Left renal cortex interstitium (tissue), 4 donors: ENCODE measurements around the gene TPST1. TPM values are rescaled to one million over a fixed set of nuclear protein-coding genes. Genes with fewer than 3 reads are reported as not detected.
"Not testable (repeated sequence)": the region's sequence is repeated elsewhere in the genome, so short reads cannot be mapped to it uniquely, and the experiment has no call there.

Source experiments
- DNase-seq, 4 donors: peaks; one replicate each; pipeline ENCODE4 v3.0.0-alpha.2; 2013; ENCODE audit warnings: low read depth in 4 of 4, low spot score in 2 of 4, missing footprints in 1 of 4
- polyA plus RNA-seq, 4 donors: library from polyadenylated mRNA; unstranded; fragments of 120-200 nt; gene quantifications; one replicate each; pipeline ENCODE4 v1.2.1, GENCODE V29; 2013; ENCODE audit not compliant: insufficient read length in 4 of 4

The TPST1 gene
- polyA plus RNA-seq, 4 donors, result 40.3 to 53.2 (median 46.0) TPM

DNA sequence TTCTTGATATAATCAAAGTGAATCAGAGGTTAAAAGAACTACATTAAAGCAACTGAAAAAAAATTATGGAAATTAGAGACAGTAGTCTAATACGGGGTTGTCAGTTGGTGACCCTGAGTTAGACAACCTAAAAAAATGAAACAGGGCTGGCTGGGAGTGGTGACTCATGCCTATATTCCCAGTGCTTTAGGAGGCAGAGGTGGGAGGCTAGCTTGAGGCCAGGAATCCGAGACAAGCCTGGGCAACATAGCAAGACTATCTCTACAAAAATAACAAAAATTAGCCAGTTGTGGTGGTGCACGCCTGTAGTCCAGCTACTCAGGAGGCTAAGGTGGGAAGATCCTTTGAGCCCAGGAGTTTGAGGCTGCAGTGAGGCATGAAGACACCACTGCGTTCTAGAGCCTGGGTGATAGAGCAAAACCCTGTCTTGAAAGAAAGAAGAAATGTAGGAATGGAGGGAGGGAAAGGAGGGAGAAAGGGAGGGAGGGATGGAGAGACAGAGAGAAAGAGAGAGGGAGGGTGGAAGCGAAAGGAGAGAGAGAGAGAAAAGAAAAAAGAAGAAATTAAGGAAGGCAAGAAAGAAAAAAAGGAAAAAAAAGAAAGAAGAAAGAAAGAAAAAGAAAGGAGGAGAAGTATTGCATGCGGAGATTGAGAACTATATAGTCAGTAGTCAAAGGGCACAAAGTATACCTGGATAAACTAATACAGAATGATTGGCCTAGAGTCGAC is 166.1 kb downstream of the TPST1 start:
- no peak for DNase-seq

DNA sequence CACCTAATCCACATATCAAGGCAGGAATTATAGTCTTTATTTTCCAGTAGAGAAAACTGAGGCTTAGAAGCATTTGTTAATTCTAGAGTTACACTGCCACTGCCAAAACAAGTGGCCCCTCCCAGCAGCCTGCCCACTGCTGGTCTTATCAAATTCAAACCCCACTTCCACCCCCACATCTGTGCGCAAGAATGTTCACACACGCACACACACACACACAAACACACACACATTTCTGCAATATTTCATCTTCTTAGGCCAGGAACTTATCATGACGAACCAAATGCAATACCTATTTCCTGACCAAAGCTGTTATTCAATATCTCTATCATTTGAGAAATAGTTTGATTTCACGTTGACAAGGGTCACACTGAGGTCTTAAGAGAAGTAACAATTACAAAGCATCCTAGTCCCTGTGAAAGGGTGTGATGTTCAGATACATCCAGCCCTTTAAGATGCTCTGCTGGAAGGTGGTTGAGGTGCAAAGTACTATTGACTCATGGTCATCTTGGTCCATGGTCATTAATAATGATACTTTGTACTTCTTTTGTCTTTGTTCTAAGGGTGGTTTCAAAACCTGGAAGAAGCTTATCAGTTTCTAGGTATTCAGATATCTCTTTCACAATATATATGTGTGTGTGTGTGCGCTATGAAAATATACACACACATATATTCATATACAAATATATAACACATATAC is 169.2 kb downstream of the TPST1 start:
- not testable (repeated sequence) for DNase-seq

DNA sequence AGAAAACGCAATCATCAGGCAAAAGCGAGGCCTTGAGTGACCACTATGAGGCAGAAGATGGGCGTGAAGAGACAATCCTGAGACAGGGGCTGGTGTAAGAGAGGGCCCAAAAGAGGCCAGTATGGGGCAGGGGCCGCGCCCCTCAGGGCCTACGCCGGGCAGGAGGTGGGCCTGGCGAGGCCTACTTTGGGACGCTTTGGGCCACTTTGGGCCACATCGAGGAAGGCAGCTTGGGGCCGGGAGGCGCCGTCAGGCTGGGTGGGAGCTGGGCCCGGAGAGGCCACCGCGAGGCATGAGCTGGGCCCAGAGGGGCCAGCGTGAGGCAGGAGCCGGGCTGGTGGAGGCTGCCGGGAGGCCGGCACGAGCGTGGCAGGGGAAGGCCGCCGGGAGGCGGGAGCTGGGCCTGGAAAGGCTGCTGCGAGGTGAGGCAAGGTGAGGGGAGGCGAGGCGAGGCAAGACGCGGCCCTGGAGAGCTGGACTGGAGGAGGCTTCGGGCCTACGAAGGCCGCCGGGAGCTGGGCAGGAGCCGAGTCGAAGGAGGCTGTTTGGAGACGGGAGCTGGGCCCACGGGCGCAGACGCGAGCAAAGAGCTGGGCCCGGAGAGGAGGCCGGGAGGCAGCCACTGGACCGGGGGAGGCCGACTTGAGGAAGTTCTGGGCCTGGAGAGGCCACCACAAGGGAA is 171.3 kb downstream of the TPST1 start:
- no peak for DNase-seq

DNA sequence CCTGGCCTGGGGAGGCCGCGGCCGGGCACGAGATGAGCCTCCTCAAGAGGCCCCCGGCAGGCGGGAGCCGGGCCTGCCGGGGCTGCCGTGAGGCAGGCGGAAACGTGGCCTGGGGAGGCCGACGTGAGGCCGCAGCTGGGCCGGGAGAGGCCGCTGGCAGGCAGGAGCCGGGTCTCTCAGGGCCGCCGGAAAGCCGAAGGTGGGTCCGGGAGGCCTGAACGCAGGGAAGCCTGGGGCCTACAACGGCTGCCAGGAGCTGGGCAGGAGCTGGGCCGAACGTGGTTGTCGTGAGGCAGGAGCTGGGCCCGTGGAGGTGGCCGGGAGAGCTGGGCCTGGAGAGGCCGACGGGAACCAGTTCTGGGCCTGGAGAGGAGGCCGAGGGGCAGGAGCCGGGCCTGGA is 171.9 kb downstream of the TPST1 start:
- no peak for DNase-seq

DNA sequence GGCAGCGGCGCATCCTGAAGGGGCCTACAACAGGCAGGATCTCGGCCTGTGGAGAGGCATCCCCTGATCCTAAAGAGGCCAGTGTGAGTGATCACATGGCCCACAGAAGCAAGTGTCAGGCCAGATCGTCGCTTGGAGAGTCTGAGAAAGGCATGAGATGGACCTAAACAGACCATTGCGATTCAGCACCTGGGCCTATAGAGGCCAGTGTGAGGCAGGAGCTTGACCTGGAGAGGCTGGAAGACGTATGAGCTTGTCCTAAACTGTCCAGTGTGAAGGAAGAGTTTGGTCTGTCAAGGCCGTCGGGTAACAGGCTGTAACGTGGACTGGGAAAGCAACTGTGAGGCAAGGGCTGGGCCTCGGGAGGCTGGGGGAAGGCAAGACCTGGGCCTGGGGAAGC is 172.6 kb downstream of the TPST1 start:
- DNase-seq, result no peak

DNA sequence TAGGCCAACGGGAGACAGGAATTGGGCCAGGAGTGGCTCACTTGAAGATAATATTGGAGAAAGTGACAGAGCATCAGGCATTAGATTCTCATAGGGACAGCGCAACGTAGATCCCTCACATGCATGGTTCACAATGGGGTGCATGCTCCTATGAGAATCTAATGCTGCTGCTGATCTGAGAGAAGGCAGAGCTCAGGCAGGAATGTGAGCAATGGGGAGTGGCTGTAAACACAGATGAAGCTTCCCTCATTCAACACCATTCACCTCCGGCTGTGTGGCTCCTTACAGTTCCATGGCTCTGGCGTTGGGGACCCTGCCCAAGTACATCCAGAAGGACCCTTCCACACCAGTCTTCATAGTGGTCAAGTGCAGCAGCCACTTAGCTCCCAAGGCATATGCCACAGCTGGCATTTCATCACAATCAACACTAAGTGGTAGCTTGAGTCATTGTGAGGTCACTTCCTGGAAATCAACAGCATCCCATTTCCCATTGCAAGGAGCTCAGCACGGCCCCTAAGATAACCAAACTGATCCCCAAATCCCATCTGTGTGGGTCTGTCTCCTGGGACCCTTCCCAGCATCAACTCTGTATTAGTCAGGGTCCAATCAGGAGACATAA is 174.5 kb downstream of the TPST1 start:
- no peak for DNase-seq

DNA sequence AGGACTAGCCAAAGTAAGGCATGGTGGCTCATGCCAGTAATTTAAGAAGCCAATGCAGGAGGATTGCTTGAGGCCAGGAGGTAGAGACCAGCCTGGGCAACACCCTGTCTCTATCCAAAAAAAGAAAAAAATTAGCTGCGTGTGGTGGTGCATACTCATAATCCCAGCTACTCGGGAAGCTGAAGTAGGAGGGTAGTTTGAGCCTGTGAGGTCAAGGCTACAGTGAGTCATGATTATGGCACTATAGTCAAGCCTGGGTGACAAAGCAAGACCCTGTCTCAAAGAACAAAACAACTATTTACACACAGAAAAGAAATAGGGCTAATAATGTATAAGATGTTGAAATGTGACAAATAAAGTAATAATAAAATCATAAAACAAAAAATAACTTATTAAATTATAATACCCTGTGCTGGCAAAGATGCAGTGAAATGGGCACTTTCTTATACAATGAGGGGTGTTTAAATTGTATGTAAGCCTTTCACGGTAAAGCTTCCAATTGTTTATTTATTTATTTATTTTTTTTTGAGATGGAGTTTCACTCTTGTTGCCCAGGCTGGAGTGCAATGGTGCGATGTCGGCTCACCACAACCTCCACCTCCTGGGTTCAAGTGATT is 175.2 kb downstream of the TPST1 start:
- DNase-seq, result no peak

DNA sequence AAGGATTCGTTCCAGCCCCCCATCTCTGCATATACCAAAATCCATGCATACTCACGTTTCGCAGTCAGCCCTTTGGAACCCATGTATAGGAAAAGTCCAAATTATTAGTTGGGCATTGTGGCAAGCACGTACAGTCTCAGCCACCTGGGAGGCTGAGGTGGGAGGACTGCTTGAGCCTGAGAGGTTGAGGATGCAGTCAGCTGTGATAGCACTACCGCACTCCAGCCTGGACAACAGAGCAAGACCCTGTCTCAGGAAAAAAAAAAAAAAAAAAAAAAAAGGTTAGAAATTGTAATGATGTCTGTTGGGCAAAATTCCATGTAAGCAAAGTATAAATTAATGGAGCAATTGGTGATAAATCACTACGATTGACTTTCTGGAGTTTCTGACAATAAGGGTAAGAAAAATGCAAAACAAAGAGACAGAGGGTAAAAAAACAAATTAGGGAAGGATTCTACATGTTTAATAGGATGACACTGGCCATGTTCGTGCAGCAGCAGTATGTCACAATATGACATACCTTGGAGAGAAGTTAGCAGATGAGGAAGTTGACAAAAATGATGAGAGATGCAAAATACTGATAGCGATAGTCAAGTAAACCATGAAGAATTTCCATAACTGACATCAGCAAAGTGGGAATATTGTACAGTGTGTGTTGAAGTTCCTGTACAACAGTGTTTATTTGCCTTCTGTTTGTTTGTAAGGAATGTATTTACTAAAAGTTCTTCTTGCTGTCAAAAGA is 177.2 kb downstream of the TPST1 start:
- DNase-seq, result not testable (repeated sequence)

DNA sequence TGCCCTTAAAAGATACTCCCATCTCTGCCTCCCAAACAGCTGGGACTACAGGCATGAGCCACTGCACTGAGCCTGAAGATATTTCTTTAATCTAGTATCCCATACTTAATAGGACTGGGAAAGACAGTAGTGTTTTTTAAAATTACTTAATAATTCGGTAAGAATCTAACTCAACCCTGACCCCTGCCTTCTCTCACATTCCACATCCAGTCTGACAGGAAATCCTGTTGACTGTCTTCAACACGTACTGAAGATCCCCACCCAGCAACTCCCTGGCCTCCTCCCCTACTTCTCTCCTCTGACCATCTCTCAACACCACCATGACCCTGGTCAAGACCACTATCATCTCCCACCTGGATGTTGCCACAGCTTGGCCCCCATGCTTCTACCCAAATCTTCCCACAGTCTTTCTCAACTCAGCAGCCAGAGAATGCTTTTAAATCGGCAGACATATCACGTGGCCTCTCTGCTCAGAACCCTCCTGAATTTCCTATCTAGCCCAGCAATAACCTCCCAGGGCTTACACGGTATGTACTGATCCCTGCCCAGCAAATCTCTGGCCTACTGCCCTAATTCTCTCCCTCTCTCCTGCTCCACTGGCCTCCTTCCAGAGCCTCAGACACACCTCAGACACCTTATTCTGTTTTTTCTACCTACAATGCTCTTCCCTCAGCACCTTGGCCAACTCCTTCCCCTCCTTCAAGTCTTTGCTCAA is 180.2 kb downstream of the TPST1 start:
- not testable (repeated sequence) for DNase-seq

DNA sequence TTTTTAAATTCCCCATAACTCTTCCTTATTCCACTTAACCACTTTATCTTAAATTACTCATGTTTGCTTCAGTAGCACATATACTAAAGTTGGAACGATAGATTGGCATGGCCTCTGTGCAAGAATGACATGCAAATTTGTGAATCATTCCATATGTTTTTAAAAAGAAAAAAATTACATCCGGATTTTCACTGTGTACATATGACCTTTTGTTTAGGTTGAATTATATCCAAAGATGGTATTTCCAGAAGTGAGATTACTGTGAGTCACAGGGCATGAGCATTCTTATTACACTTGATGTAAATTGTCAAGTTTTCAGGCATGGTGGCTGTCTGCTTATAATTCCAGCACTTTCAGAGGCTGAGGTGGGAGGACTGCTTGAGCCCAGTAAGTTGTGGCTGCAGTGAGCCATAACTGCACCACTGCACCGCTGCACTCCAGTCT is 190.0 kb downstream of the TPST1 start:
- not testable (repeated sequence) for DNase-seq

DNA sequence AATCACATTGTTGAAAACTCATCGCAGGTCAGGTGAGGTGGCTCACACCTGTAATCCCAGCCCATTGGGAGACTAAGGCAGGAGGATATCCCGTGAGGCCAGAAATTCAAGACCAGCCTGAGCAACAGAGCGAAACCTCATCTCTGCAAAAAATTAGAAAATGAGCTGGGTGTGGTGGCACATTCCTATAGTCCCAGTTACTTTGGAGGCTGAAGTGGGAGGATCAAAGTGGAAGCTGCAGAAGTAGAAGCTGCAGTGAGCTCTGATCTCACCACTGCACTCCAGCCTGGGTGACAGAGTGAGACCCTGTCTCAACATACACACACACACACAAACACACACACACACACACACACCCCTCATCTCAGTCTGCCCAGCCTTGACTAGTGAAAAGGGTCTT is 190.9 kb downstream of the TPST1 start:
- DNase-seq, result not testable (repeated sequence)

DNA sequence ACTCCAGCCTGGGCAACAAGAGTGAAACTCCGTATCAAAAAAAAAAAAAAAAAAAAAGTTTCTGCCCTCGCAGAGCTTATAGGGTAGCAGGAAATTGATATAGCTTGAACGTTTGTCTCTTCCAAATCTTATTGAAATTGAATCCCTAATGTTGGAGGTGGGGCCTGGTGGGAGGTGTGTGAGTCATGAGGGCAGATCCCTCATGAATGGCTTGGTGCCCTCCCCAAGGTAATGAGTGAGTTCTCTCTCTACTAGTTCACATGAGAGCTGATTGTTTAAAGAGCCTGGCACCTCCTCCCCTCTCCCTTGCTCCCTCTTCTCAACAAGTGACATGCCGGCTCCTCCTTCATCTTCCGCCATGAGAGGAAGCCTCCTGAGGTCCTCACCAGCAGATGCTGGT is 193.7 kb downstream of the TPST1 start:
- not testable (repeated sequence) for DNase-seq

DNA sequence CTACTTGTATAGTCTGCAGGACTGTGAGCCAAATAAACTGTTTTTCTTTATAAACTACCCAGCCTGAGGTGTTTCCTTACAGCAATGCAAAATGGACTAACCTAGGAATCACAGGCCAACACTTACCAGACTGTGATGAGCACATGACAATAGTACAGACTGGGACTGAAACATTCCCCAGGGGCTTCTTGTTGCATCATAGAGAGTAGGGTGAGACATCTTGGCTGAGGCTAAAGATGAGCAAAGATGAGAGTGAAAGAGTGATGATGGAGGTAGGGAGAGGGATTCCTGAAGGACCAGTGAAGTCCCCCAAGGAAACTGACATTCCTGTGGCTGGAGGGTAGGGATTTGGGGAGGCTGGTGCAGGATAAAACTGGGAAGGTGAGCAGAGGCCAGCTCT is 194.4 kb downstream of the TPST1 start:
- no peak for DNase-seq

DNA sequence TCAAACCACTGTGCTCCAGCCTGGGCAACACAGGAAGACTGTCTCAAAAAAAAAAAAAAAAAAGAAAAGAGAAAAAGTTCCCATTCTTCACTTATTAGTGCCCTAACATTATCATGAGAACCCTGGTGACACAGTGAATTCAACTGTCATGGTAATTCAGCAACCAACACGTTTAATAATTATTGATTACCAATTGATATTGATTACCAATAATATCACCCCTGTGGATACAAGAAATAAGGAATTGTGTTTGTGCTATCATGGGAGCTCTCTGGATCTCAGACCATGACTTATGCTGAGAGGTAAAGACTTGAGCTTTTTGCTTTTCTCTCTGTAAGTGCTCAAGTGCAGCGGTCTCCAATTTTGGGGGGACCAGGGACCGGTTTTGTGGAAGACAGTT is 195.3 kb downstream of the TPST1 start:
- no peak for DNase-seq

DNA sequence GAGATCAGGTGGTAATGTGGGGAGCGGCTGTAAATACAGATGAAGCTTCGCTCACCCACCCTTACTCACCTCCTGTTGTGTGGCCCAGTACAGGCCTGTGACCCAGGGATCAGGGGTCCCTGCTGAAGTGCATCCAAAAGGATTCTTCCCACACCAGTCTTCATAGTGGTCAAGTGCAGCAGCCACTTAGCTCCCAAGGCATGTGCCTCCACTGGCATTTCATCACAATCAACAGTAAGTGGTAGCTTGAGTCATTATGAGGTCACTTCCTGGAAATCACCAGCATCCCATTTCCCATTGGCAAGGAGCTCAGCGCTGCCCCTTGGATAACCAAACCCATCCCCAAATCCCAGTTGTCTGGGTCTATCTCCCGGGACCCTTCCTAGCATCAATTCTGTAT is 196.0 kb downstream of the TPST1 start:
- not testable (repeated sequence) for DNase-seq

DNA sequence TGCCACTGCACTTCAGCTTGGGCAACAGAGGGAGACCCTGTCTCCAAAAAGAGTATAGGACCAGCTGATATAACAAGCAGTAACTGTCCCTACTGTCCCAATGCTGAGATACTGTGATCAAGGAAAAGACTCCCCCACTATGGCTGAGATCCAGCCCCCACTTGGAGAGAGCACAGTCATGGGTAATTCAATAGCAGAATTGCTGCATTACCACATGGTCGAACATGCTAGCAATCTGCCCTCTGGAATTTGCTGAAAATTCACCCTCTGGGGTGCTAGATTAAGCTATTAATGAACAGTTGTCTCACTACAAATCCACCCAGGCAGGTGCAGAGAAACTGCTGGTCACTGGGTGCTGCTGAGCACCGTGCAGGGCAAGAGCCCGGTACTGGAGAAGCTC is 196.8 kb downstream of the TPST1 start:
- DNase-seq, result not testable (repeated sequence)

DNA sequence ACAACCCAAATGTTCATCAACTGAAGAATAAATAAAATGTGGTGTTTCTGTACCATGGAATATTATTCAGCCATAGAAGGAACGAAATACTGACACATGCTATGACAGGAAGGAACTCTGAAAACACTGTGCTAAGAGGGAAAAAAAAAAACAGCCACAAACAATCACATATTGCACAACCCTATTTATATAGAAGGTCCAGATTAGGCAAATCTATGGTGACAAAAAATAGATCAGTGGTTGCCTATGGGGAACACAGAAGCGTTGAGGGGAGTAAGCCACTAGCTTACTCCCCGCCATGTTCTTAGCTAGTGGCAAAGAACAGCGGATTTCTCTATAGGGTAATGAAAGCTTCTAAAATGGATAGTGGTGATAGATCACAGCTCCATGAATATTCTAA is 198.4 kb downstream of the TPST1 start:
- no peak for DNase-seq

DNA sequence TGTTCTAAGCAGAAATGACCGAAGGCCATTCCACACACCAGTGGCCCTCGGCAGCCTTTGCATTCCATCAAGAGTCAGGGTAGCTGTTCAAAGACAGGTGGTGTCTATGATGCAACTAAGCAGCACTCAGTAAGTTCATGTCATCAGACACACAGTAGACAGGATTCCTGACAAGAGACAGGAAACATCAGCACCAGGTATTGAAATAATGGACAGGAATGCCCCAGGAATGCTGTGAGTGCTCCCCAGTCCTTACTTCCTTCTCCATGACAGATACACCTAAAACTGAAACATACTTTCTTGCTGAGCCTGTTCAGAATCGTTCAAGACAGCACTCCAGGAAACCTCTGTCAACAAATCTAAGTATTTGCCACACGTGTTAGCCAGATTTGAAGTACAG is 204.4 kb downstream of the TPST1 start:
- no peak for DNase-seq
